ENCODE measurements around the gene IFT74.

DNA sequence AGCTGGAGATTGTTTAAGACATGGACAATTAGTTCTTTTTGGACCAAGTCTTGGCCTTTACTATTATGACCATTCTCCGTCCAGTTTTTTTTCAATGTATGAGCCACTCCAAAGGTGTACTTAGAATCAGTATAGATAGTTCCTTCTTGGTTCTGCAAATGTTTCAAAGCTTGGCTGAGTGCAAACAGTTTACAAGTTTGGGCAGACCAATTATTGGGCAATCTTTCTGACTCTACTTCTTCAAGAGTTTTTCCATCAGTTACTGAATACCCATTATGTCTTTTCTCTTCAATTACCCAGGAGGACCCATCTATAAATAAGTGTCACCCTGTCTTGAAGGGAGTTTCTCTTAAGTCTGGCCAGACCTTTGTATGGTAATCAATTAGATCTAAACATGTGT is 15.5 kb downstream of the IFT74 start:
- TF ChIP-seq, protein P1, sequence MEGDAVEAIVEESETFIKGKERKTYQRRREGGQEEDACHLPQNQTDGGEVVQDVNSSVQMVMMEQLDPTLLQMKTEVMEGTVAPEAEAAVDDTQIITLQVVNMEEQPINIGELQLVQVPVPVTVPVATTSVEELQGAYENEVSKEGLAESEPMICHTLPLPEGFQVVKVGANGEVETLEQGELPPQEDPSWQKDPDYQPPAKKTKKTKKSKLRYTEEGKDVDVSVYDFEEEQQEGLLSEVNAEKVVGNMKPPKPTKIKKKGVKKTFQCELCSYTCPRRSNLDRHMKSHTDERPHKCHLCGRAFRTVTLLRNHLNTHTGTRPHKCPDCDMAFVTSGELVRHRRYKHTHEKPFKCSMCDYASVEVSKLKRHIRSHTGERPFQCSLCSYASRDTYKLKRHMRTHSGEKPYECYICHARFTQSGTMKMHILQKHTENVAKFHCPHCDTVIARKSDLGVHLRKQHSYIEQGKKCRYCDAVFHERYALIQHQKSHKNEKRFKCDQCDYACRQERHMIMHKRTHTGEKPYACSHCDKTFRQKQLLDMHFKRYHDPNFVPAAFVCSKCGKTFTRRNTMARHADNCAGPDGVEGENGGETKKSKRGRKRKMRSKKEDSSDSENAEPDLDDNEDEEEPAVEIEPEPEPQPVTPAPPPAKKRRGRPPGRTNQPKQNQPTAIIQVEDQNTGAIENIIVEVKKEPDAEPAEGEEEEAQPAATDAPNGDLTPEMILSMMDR (conservative IDR thresholded peaks at IDR 0.05): no peak
- TF ChIP-seq EZH2 (IDR thresholded peaks at IDR 0.05; ENCODE audit: low read depth): no peak

Data from PC-9 (cell line).